ENCODE results near the gene ENO4. TPM values are rescaled to one million over a fixed set of nuclear protein-coding genes. Genes with fewer than 3 reads are reported as not detected.

The ENO4 gene
- total RNA-seq, 2 experiments from 2014 or later: not detected

- Mint-ChIP-seq H3K27ac (no peak overlapping the region), H3K4me3 (no peak overlapping the region), H3K27me3 (peaks cover 7% of the 10 kb centered on the region), H3K36me3 (ENCODE audit: low read depth) (no peaks in the 10 kb centered on the region), H3K9me3 (ENCODE audit: low read depth) (no peaks in the 10 kb centered on the region), H3K4me1 (no peaks in the 10 kb centered on the region)
- intact Hi-C loops (cut with DNase I, micrococcal nuclease): no loop called here
- ChIA-PET CTCF (no interaction called here), POLR2A (no interaction called here)
- ATAC-seq (no peak), DNase-seq (no peak)
Measured at GRCh38 chr10:116925056-116925455, 75.8 kb downstream of the ENO4 start.

- intact Hi-C loops (cut with DNase I, micrococcal nuclease): no loop called here
- H3K27ac Mint-ChIP-seq: no peak overlapping the region
- ChIA-PET CTCF (no interaction called here), POLR2A (no interaction called here)
- H3K4me1 Mint-ChIP-seq: no peaks in the 10 kb centered on the region
- ATAC-seq: no peak
- peaks cover 2% of the 10 kb centered on the region for H3K27me3 Mint-ChIP-seq
- no peak overlapping the region for H3K4me3 Mint-ChIP-seq
- H3K9me3 Mint-ChIP-seq (ENCODE audit: low read depth): no peaks in the 10 kb centered on the region
- H3K36me3 Mint-ChIP-seq (ENCODE audit: low read depth): no peaks in the 10 kb centered on the region
- no peak for DNase-seq
Measured at GRCh38 chr10:116926426-116926825, 77.1 kb downstream of the ENO4 start.

DNA sequence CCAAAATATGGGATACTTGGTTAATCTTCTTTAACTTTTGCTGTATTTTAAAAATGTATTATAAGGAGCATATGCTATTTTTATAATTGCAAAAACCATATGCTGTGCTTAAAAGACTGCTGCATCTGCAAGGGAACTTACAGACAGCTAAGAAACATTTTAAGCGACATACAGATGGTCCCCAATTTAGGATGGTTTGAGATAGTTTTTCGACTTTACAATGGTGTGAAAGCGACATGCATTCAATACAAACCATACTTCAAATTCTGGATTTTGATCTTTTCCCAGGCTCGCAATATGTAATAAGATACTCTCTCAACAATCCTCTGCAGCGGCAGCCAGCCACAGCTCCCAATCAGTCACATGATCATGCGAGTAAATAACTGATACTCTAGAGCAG is 82.5 kb downstream of the ENO4 start:
- intact Hi-C loops (cut with DNase I, micrococcal nuclease): no loop called here
- ATAC-seq: no peak
- no peak for DNase-seq
- Mint-ChIP-seq H3K9me3 (ENCODE audit: low read depth) (no peaks in the 10 kb centered on the region), H3K27me3 (no peaks in the 10 kb centered on the region), H3K4me1 (no peaks in the 10 kb centered on the region), H3K27ac (no peak overlapping the region), H3K36me3 (ENCODE audit: low read depth) (no peaks in the 10 kb centered on the region), H3K4me3 (no peak overlapping the region)
- CTCF ChIA-PET: no interaction called here
- POLR2A ChIA-PET: no interaction called here

Other genes starting within 250 kb of the ENO4 start
- not detected for gene PNLIPRP2, start 228.5 kb upstream of the ENO4 start, total RNA-seq
- under 1 TPM; 0.41 to 0.74 TPM for gene HSPA12A, start 106.9 kb upstream of the ENO4 start, total RNA-seq
- under 1 TPM; 0.37 to 0.43 TPM for gene SHTN1, start 155.7 kb downstream of the ENO4 start, total RNA-seq